GM18502 (cell line): ENCODE measurements around the gene METTL14.

Experiments used
- ATAC-seq: cut with Tn5 transposase; IDR thresholded peaks from one replicate; pipeline ENCODE4 v1.9.1; 2021; ENCODE audit warnings: mild to moderate bottlenecking; ENCODE audit not compliant: unreplicated experiment, poor library complexity

Gene METTL14

GRCh38 chr4:118756958-118757357, 71.8 kb downstream of the METTL14 start:
- no peak for ATAC-seq

- ATAC-seq = no peak
These were observed 72.6 kb downstream of the METTL14 start for GRCh38 chr4:118757761-118758251.

- no peak for ATAC-seq
These were observed 73.1 kb downstream of the METTL14 start for GRCh38 chr4:118758293-118758692.

- no peak for ATAC-seq
These were observed 74.3 kb downstream of the METTL14 start for GRCh38 chr4:118759481-118759880.

- ATAC-seq = peak; percentile 54
These were observed 74.9 kb downstream of the METTL14 start for GRCh38 chr4:118760092-118760491.

GRCh38 chr4:118760493-118760892, 75.3 kb downstream of the METTL14 start:
- peak; percentile 97 for ATAC-seq

- no peak for ATAC-seq
These were observed 76.3 kb downstream of the METTL14 start for GRCh38 chr4:118761397-118762016.

GRCh38 chr4:118762155-118762554, 77.0 kb downstream of the METTL14 start:
- ATAC-seq = no peak

GRCh38 chr4:118762730-118763477, 77.7 kb downstream of the METTL14 start:
- no peak for ATAC-seq
